ENCODE data around the gene SLC2A3.
"Not testable (repeated sequence)": the region's sequence is repeated elsewhere in the genome, so short reads cannot be mapped to it uniquely, and the experiment has no call there.

SLC2A3 gene

DNA sequence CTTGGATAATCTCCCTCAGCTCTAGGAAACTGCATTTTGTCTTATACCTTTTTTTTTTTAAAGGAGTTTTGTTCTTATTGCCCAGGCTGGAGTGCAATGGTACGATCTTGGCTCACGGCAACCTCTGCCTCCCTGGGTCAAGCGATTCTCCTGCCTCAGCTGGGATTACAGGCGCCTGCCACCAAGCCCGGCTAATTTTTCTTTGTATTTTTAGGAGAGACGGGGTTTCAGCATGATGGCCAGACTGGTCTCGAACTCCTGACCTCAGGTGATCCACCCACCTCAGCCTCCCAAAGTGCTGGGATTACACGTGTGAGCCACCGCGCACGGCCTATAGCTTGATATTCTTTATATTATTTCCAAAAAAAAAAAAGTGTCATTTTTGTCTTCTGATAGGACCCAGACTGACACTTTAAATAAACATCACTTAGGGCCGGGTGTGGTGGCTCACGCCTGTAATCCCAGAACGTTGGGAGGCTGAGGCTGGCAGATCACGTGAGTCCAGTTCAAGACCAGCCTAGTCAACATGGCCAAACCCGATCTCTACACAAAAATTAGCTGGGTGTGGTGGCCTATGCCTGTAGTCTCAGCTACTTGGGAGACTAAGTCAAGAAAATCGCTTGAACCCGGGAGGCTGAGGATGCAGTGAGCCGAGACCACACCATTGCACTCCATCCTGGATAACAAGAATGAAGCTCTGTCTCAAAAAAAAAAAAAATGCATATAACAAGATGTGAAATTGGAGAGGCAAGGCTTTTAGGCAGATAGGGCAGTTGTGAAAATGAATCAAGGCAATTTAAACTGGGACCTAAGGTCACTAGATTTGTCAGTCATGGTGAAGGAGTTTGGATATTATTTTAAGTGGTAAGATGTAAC lies 18.4 kb downstream of the SLC2A3 start:
- DNase-seq (ENCODE audit: low read depth in 4 of 4, low spot score in 1 of 4): no peak

DNA sequence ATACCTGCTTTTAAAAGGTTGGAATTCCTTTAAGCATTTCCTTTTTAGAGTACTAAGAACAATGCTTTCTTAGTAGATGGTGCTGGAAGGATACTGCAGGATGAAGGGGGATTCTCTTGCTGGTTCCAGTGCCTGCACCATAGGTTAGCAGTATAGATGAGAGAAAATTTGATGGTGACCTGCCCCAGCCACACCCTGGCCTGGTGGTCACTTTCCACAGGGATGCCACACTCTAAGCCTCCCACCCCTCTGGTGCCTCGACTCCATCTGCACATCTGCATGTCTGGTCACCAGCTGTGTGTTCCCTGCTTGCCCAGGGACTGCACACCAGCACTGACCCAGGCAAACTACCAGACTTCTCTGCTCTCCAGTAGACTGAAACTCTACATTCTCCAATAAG lies 19.1 kb downstream of the SLC2A3 start:
- DNase-seq (ENCODE audit: low read depth in 4 of 4, low spot score in 1 of 4): no peak

DNA sequence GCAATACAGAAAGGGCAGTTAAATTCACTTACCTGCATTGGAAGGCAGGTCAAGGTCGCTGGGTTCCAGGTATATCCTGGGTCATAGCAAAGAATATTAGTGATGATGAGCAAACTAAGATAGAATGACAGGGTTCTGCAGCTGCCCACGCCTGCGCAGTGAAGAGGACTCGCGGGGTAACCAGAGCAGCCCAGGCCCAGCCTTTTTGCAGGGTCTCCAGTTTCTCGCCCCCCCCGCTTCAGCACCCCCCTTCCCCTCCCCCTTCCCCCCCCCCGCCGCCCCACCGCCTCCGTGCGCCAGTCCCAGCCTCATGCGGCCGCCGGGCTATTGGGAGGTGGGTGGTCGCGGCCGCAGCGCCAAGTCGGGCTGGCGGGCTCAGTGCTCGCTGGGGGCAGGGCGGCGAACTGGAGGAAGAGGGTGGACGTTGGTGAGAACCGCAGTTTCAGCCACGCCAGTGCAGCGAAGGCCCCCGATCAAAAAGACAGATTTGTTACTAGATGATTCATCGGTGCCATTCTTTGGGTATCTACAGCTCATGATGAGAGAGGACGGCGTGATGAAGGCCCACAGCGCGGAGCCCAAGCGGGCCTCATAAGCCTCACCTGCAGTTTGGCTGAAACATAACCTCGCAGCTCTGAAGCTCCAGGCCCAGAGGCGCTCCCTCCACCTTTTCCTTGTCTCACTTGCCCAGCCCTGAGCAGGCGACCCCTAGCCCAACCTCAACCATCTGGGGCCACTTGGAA lies 20.2 kb downstream of the SLC2A3 start:
- no peak for DNase-seq (ENCODE audit: low read depth in 4 of 4, low spot score in 1 of 4)

DNA sequence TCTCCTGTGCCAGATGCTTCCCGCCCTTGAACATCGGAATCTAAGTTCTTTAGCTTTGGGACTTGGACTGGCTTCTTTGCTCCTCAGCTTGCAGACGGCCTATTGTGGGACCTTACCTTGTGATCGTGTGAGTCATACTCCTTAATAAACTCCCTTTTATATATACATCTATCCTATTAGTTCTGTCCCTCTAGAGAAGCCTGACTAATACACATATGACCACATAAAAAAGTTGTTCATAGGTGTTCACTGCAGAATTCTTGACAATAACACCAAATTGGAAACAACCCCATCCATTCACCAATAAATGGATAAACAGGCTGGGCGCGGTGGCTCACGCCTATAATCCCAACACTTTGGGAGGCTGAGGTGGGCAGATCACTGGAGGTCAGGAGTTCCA lies 25.9 kb downstream of the SLC2A3 start:
- DNase-seq (ENCODE audit: low read depth in 4 of 4, low spot score in 1 of 4): not testable (repeated sequence)

DNA sequence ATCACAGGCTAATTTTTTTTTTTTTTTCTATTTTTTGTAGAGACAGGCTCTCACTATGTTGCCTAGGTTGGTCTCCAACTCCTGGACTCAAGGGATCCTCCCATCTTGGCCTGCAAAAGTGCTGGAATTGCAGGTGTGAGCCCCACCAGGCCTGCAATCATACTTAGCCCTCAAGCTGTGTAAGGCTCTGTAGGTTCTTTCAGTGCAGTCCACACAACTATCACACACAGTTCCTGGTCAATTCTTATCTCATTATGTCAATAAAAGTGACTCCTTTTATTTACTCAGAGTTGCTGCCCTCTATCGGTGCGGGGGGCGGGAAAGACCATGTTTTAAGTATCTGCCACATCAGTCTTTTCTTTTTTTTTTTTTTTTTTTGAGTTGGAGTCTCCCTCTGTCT lies 29.0 kb downstream of the SLC2A3 start:
- no peak for DNase-seq (ENCODE audit: low read depth in 4 of 4, low spot score in 1 of 4)

DNA sequence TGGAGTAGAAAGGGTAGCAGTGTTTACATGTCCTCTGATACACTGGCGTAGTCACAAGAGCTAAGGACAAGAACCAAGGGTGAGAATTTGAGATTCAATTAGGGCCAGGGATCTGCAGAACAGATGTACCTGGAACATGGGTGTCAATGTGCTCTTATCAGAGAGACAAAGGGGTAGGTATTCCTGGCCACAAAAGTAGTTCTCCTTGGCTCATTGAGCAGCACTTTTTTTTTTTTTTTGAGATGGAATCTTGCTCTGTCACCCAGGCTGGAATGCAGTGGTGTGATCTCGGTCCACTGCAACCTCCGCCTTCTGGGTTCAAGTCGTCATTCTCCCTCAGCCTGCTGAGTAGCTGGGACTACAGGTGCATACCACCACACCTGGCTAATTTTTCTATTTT lies 29.7 kb downstream of the SLC2A3 start:
- DNase-seq (ENCODE audit: low read depth in 4 of 4, low spot score in 1 of 4): not testable (repeated sequence)

DNA sequence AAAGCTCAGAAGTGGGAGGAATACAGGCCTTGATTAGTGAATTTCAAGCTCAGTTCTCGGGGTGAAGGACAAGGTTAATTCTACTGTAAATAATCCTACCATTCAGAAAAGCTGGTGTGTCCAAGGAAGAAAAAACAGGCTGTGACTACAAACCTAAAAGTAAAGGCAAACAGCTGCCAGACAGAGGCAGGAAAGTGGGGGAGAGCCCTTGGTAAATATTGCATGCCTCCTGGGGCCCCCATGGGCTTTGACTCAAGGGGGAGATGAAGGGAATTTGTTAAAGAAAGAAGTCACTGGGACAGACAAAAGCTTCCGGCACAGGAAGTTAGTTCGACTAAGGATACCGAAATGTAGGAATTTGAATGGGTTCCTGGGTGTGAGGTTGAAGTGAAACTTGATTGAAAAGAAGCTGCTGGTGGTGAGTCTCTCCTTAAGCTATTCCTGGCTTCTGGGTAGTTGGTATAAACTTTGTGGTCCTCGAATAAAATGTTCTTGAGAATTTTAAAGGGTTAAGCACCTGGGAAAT lies 30.3 kb downstream of the SLC2A3 start:
- DNase-seq (ENCODE audit: low read depth in 4 of 4, low spot score in 1 of 4): not testable (repeated sequence)

DNA sequence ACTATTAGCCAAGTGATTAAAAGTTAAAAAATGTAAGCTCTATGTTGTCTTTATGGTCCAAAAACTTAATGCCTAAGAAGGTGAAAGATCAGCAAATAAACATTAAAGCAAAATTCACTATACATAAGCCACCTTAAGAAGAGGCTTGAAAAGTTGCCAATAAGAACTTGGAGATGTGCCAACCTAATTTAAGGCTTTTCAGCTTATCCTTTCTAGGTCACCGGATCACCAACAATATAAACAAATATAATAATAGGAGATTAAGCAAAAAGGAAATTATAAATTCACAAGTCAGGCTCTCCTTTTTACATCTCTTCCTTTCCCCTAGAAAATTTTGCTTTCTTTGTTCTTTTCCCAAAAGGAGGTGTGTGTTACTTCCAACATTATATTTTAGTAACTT lies 30.9 kb downstream of the SLC2A3 start:
- no peak for DNase-seq (ENCODE audit: low read depth in 4 of 4, low spot score in 1 of 4)

DNA sequence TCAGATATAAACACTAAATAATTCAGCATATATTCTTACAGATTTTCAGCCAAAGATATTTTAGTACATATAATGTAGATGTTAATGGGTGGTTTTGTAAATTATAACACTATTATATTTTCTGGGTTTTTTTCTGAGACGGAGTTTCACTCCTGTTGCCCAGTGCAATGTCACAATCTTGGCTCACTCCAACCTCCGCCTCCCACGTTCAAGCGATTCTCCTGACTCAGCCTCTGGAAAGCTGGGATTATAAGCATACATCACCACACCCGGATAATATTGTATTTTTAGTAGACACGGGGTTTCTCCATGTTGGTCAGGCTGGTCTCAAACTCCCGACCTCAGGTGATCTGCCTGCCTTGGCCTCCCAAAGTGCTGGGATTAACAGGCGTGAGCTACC lies 33.6 kb downstream of the SLC2A3 start:
- not testable (repeated sequence) for DNase-seq (ENCODE audit: low read depth in 4 of 4, low spot score in 1 of 4)

DNA sequence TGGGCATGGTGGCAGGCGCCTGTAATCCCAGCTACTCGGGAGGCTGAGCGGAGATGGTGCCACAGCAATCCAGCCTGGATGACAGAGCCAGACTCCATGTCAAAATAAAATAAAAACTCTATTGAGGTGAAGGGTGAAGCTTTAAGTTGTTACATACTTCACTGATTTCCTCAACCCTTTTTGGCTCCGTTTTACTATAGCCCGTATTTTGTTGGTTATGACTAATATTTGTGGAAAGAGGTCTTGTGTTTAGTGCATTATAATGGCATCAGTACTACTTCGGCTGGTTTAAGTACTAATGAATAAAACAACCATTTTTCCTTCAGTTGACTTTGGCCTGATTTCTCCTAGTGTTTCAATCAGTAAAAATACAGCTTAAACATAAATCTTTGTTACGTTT lies 36.2 kb downstream of the SLC2A3 start:
- no peak for DNase-seq (ENCODE audit: low read depth in 4 of 4, low spot score in 1 of 4)

DNA sequence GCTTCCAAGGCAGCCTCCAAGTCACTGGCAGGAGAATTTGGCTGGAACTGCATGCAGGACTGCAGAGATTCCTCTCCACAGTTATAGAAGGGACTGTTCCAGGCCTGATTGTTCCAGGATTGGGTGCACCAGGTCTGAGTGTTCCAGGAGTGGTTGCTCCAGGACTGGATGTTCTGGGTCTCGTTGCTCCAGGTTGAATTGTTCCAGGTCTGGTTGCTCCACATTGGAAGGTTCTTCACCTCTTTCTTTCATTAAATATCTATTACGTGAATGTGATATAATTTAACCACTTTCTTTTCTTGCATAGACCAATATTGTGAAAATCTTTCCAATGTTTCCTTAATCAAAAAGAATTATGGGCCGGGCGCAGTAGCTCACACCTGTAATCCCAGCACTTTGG lies 39.3 kb downstream of the SLC2A3 start:
- not testable (repeated sequence) for DNase-seq (ENCODE audit: low read depth in 4 of 4, low spot score in 1 of 4)

DNA sequence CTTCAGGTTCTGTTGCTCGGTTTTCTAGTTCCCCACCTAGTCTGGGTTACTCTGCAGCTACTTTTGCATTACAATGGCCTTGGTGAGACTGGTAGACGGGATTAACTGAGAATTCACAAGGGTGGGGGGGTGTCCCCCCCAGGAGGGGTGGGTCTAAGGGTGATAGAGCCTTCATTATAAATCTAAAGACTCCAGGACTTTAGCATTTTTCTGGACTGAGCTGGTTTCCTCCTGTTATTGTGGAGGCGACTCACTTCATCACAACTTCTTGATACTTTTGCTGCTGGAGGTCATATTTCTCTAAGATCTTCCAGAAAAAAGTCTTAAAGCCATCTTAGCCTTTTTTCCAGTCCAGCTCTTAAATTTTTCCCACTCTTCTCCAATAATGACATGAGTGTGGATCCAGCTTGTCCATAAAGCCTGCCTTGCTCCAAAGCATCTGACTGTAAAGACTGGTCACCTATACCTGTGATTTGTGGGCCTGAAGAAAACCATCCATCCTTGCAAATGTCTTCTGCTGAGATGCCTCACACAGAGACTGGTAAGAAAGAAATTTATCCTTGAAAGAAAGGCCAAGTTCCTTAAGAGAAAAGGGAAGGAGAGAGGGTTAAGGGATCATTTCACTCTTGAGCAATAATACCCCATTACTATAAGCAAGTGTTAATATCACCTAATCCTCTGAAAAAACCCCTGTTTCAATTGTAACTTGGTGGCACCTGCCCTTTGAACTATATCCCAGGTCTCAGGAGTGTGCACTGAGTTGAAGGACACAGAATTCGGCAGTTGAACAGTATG lies 43.6 kb downstream of the SLC2A3 start:
- DNase-seq (ENCODE audit: low read depth in 4 of 4, low spot score in 1 of 4): no peak

DNA sequence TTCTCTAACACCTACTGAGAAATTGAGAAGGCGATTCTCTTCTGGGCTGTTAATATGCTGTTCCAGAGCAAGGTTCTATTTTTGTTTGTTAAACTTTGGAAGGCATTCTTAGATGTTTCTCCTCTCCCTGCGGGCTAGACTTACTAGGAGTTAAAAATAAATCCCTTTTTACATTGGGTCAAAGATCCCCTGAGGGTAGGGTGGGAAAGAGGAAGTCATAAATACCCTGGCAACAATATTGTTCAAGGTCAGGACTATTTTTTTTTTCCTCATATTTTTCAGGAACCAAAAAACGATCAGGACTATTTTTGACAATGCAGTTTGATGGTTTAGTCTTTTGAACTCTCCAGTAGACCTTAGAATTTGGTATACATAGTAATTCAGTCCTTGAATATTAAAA lies 51.3 kb downstream of the SLC2A3 start:
- DNase-seq (ENCODE audit: low read depth in 4 of 4, low spot score in 1 of 4): no peak

DNA sequence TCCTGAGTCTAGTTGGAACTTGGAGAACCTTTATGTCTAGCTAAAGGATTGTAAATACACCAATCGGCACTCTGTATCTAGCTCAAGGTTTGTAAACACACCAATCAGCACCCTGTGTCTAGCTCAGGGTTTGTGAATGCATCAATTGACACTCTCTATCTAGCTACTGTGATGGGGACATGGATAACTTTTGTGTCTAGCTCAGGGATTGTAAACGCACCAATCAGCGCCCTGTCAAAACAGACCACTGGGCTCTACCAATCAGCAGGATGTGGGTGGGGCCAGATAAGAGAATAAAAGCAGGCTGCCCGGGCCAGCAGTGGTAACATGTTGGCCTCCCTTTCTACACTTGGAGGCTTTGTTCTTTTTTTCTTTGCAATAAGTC lies 54.3 kb downstream of the SLC2A3 start:
- not testable (repeated sequence) for DNase-seq (ENCODE audit: low read depth in 4 of 4, low spot score in 1 of 4)

DNA sequence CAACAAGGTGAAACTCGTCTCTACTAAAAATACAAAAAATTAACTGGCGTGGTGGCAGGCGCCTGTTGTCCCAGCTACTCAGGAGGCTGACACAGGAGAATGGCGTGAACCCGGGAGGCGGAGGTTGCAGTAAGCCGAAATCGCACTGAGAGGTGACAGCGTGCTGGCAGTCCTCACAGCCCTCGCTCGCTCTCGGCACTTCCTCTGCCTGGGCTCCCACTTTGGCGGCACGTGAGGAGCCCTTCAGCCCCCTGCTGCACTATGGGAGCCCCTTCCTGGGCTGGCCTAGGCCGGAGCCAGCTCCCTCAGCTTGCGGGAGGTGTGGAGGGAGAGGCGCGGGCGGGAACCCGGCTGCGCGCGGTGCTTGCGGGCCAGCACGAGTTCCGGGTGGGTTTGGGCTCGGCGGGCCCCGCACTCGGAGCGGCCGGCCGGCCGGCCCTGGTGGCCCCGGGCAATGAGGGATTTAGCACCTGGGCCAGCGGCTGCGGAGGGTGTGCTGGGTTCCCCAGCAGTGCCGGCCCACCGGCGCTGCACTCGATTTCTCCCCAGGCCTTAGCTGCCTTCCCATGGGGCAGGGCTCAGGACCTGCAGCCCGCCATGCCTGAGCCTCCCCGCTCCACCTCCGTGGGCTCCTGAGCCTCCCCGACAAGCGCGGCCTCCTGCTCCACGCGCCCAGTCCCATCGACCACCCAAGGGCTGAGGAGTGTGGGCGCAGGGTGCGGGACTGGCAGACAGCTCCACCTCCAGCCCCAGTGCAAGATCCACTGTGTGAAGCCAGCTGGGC lies 54.8 kb downstream of the SLC2A3 start:
- not testable (repeated sequence) for DNase-seq (ENCODE audit: low read depth in 4 of 4, low spot score in 1 of 4)

DNA sequence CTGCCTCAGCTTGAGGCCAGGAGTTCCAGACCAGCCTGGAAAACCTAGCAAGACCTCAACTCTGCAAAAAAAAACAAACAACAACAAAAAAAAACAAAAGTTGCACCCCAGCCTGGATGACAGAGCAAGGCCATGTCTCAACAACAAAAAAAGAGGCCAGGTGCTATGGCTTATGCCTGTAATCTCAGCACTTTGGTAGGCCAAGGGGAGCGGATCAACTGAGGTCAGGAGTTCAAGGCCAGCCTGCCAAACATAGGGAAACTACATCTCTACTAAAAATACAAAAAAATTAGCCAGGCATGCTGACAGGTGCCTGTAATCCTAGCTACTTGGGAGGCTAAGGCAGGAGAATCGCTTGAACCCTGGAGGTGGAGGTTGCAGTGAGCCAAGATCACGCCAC lies 56.7 kb downstream of the SLC2A3 start:
- DNase-seq (ENCODE audit: low read depth in 4 of 4, low spot score in 1 of 4): no peak

DNA sequence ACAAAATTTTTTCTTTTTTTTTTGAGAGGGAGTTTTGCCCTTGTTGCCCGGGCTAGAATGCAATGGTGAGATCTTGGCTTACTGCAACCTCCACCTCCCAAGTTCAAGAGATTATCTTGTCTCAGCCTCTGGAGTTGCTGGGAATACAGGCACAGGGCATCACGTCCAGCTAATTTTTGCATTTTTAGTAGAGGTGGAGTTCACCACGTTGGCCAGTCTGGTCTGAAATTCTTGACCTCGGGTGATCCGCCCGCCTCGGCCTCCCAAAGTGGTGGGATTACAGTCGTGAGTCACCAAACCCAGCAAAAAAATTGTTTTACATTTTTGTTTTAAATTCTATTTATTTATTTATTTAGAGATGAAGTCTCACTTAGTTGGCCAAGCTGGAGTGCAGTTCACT lies 58.6 kb downstream of the SLC2A3 start:
- no peak for DNase-seq (ENCODE audit: low read depth in 4 of 4, low spot score in 1 of 4)

DNA sequence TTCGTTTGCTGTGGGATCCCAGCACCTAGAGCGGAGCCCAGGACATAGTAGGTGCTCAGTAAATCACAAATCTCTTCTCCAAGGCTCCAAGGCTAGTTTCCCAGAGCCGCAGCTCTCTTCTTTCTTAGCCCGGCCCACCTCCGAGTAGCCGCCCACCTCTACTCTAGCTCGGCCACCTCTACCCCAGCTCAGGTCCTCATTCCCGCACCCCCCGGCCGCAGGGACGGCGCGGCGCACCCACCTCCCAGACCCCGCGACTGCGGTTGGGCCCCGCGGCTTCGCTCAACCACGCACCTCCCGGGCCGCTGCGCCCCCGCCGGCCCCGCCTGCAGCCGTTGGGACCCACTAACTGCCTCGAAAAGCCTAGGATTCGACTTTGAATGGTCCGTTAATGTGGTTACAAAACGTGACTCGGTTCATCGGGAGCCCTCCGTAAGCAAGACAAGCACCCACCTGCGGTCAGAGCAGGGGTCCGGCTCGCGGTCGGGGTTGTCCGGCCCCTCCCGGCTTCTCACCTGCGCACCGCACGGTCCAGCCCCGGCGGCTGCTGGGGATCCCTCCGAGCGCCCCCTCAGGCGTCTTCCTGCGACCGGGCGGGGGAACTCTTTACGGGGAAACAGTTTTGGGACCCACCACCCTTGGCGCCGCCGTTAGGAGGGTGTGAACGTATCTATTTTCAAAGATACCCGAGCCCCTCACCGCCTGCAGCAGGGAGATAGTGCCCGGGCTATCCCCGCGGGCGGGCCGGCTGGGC lies 63.2 kb downstream of the SLC2A3 start, which contains the start of gene SLC2A14:
SLC2A14 (minus strand) TSS at position 350 of the 754 bp plus-strand sequence. CDS start 3,035 bp downstream, outside the sequence.
- no peak for DNase-seq (ENCODE audit: low read depth in 4 of 4, low spot score in 1 of 4)

DNA sequence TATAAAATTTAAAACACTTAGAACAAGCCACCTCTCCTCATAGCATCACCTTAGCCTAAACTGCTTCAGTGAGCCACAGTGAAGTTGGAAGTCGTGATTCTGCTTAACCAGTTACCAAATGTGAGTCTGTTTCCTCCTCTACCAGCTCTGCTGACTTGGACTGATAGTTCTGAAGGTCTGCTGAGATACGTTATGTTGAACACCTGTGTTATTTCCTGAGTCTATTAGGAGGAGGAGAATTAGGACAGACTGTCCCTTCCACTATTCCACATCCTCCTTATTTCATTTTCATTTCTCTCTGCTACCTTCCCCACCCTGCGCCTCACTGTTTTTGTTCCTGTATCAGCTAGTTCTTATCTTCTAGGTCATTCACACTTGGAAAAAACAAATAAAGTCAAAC lies 65.7 kb downstream of the SLC2A3 start:
- no peak for DNase-seq (ENCODE audit: low read depth in 4 of 4, low spot score in 1 of 4)
